Stomach smooth muscle (tissue), 2 donors: ENCODE results near the gene NUTM2A.
"Not testable (repeated sequence)": the region's sequence is repeated elsewhere in the genome, so short reads cannot be mapped to it uniquely, and the experiment has no call there.

Source experiments
- H3K27ac ChIP-seq: one replicate; pipeline ENCODE4 v1.7.0; 2013; ENCODE audit warnings: mild to moderate bottlenecking, low read length, inconsistent platforms
- H3K27me3 ChIP-seq, 2 donors: one replicate each; pipeline ENCODE4 v1.7.0; 2013; ENCODE audit warnings: low read length in 2 of 2; ENCODE audit not compliant: insufficient read depth in 2 of 2, control insufficient read depth in 1 of 2
- H3K36me3 ChIP-seq, 2 donors: one replicate each; pipeline ENCODE4 v1.7.0; 2013; ENCODE audit warnings: low read length in 2 of 2; ENCODE audit not compliant: control insufficient read depth in 2 of 2, insufficient read depth in 2 of 2
- H3K4me1 ChIP-seq: one replicate; pipeline ENCODE4 v1.7.0; 2013; ENCODE audit warnings: low read length; ENCODE audit not compliant: control insufficient read depth, insufficient read depth
- H3K4me3 ChIP-seq, 2 donors: one replicate each; pipeline ENCODE4 v1.7.0; 2013; ENCODE audit warnings: low read length in 2 of 2
- H3K9ac ChIP-seq, 2 donors: one replicate each; pipeline ENCODE4 v1.7.0; 2013; ENCODE audit warnings: low read length in 2 of 2, mild to moderate bottlenecking in 1 of 2
- H3K9me3 ChIP-seq, 2 donors: one replicate each; pipeline ENCODE4 v1.7.0; 2013; ENCODE audit warnings: low read length in 2 of 2; ENCODE audit not compliant: control insufficient read depth in 2 of 2
- donor health status: healthy.
- donor health status: Pancreatic carcinoma.

NUTM2A gene

DNA sequence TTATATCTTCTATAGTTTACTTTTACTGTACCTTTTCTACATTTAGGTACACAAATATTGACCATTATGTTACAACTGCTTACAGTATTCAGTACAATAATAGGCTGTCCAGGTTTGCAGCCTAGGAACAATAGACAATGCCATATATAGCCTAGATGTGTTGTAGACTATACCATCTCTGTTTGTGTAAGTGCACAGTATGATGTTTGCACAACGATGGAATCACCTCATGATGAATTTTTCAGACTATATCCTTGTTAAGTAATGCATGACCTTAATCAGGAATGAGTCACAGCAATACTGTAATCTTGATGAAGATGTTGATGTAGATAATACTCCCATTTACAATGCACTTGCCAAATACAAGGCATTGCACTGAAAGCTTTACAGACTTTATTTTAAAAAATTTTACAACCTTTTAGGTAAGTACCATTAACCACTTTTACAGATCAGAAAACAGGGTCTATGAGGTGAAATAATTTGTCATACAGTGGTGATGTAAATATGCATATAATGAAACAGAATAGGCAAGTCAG lies 23.6 kb downstream of the NUTM2A start:
- H3K27ac ChIP-seq, H3K27me3 ChIP-seq: not testable (repeated sequence)

GRCh38 chr10:87280749-87281392 lies 55.6 kb downstream of the NUTM2A start:
- H3K4me3 ChIP-seq, H3K27ac ChIP-seq, H3K9ac ChIP-seq, H3K36me3 ChIP-seq, H3K27me3 ChIP-seq, H3K4me1 ChIP-seq, H3K9me3 ChIP-seq: not testable (repeated sequence)

More for the DNA sequence above, 23.6 kb downstream of the NUTM2A start:
- not testable (repeated sequence) for H3K9me3 ChIP-seq, H3K36me3 ChIP-seq, H3K4me1 ChIP-seq, H3K4me3 ChIP-seq, H3K9ac ChIP-seq
